Raji (cell line): ENCODE measurements around the gene SCG5.

Source experiments
- POLR2A ChIP-seq: IDR thresholded peaks from 2 replicates; pipeline ENCODE4 v1.6.1; 2011; ENCODE audit warnings: low read depth, low read length, control low read depth; ENCODE audit not compliant: insufficient read depth

Gene SCG5

DNA sequence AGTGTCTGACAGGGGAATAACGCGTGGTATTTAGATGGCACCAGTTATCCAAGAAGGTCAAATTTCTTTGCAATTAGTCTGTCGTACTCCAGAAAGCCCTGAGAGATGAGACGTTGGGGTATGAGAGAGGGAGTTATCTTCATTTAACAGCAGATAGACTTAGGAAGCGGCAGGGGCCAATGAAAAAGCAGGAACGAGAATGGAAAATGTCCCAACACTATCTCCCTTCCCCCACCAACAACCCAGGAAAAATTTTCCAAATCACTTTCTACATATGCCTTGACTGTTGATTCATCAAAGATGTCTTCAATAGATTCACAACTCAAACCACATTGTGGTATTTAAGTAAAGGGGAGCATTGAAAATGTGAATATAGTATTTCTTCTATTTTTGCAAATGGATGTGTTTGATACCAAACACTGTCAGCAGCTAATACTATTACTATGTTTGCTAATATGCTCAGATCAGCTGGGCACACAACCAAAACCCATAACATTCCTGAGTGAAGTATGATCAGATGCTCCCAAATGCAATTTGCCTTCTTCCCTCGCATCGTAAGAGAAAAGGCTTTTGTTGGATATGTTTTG, 63.0 kb downstream of the SCG5 start:
- no peak for TF ChIP-seq POLR2A

DNA sequence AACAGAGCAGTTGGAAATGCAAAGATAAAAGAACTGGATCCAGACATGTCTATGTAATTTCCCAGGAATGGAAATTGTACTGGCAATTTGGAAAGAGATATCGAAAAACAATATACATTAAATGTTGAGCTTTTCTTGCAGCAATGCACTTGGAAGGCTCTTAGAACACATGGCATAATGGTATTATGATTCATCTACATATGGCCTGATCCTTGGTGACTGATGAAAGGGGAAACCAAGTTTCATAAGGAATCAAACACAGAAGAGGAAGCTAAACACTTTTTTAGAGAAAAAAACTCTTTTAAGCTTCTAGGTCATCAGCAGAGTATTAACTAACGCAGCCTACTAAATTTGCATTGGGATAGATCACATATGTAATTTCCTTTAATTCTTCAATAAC, 63.9 kb downstream of the SCG5 start:
- no peak for TF ChIP-seq POLR2A

DNA sequence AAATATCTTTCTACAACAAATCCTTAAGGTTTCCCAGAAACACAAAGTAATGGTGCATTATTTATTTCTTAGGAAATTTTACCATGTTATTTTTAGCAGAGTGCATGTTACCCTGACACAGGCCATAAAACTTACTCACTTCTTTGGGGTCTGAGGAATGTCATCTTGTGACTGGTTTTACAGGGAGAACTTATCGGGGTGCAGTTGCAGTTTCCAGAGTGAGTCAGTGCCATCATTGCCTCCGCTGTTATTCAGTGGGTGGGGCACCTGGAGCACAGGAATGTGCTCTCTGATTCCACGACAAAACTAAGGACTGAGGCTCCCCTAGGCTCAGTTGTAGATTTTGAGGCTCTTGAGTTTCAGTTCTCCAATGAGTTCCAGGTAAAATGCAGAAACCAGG, 65.2 kb downstream of the SCG5 start:
- TF ChIP-seq POLR2A = no peak

DNA sequence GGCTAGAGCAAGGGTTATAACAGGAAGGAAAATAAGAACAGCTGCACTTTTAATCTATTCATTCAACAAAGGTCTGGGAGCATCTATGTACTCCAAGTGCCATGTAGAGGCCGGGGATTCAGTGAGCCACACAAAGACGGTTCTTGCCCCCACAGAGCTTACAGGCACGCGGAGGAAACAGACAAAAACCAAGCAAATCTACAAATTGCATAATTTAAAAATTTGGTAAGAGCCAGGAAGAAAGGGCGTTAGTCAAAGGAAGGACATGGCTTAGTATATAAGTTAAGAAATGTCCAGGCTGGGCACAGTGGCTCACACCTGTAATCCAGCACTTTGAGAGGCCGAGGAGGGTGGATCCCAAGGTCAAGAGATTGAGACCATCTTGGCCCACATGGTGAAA, 65.9 kb downstream of the SCG5 start:
- no peak for TF ChIP-seq POLR2A

DNA sequence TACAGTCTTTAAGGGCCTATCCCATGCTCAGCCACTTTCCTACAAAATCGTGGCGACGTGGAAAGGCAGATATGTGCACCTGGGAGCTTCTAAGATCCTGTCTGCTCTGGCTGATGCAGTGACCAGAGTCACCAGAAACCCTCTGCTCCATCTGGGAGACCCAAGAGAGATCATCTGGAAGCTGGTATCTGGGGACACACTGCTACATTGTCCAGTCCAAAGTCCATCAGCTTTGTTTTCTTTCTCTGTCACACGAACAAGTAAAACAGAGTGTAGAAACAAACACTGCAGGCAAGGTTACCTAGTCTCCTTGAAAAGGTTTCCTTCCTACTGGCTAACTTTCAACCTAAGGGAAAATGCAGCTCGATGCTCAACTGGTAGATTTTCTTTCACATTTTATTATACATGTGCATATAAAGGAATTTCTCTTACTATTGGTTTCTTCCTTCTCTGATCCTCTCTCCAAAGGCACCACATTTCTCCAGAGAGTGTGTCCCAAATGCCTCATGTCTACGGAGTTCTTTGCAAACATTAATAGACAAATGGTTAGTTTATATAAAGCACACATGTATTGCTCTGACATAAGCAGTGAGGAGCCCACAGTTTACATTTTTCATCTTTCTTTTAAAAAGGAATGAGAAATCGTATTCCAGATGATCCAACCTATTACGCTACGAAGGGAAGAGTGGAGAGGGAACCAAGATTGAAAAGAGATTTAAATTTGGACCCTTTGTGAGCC, 68.0 kb downstream of the SCG5 start:
- TF ChIP-seq POLR2A = no peak

DNA sequence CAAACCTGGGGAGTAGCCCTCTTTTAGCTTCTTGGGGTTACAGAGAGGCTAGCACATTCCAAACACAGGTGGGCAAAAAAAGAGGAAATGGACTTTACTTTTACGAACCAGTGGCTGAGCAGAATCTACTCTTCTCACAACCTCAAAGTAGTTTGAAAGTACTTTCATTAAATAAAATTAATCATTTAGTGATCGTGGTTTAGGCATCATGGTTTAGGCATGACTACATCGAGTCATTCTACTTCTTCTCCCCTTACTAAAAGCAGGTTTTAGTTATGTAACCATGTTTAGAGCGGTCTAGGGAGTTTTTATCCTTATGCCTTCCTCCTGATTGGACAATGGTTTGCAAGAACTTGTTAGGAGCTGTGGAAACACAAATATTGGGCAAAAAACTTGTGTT, 73.8 kb downstream of the SCG5 start:
- no peak for TF ChIP-seq POLR2A

DNA sequence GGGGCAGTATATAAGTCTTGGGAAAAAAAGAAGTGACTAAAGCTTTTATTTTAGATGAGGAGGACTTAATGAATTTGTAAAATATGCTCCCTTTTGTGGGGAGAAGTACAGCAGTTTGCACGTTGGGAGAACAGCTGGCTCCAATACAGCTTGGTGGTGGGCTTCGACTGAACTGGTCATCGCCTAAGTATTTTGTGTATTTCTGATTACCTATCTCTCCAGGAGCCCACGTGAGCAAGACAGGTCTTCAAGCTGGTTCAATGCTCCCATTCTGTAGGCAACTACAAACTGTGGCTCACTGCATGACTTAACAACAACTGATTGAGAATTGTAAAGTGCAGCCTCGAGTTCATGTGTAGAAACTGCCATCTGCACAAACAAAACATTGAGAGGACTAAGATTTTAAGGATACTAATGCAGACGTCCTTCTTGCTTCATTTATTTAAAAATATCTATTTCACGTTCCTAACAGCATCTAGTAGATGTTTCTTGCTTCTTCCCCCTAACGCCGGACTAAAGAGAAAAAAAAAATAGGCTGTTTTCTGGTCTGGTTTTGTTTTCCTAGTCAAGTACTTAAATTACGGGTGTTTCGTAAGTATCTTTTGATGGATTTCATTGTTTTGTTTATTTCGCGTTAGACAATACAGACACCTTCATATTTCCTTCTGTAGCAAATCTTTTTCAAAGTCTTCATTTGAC, 74.9 kb downstream of the SCG5 start:
- TF ChIP-seq POLR2A = no peak

DNA sequence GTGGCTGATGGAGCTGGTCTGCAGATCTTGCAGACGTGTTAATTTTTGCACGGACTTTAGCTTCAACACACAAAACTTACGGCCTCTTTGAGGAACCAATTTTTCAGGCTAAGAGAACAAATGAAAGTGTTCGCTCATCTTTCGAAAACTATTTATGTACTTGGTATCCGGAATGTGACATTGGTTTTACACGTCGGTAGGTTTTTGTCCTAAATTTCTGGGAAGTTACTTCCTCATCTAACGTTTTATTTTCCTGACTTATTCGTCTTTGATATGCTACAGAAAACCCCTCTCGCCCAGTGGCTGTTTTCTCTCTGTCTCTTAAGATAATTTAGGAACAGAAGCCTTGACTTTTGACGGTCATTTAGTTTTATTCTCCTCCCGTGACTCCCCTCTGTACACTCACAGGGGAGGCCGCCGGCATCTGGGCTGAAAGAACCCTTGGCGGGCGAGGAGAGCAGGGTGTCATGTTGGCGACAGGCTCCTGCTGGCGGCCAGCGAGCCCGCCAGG, 75.5 kb downstream of the SCG5 start:
- no peak for TF ChIP-seq POLR2A

DNA sequence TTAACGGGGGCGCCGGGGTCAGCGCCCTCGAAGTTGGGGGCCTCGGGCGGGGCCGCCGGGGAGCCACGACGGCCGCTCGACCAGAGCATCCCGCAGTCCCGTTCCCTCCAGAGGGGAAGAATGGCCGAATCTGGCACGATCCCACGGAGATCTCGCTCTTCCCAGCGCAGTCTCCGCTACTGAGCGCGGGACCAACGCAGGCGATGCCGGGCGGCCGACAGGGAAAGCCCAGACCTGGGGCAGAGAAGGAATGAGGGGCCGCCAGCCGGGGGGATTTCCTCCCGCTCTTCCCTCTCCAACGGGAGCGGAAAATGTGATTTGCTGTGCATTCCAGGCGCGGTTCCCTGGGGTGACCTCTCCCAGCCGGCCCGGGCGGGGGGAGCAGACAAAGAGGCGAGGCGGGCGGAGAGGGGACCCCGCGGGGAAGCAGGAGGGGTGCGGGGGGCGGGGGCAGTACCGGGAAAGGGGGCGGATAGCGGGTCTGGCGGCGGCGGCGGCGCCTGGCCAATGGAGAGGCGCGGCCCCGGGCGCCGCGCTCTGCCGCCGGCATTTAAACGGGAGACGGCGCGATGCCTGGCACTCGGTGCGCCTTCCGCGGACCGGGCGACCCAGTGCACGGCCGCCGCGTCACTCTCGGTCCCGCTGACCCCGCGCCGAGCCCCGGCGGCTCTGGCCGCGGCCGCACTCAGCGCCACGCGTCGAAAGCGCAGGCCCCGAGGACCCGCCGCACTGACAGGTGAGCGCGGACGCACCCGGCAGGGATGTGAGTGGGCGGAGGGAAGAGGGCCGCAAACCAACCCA, 76.1 kb downstream of the SCG5 start, which contains the start of gene GREM1:
TSS of gene GREM1 (plus strand) at position 579 of the 801 bp plus-strand sequence. CDS start 12,687 bp downstream, outside the sequence.
- no peak for TF ChIP-seq POLR2A

DNA sequence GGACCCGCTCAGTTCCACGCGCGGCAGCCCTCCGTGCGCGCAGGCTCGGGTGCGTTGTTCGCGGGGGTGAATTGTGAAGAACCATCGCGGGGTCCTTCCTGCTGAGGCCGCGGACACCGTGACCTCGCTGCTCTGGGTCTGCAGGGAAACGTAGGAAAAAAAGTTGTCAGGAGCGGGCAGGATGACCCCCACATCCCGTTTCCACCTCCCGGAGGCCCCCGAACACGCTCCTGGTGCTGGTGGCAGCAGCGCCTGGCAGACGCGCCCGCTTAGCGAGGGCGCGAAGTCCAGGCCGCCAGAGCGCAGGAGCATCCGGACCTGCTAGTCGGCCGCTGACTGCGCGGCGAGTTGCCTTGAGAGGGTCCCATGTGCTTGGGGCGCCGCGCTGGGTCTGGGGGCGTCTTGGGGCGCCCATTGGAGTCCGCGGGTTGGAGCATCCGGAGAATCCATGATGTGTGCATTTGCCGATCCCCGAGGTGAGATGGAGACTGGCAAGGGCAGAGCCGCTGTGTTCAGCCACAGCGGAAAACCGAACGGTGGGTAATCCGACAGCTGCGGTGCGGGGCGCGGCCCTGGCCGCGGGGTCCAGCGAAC, 76.8 kb downstream of the SCG5 start:
- TF ChIP-seq POLR2A = no peak

DNA sequence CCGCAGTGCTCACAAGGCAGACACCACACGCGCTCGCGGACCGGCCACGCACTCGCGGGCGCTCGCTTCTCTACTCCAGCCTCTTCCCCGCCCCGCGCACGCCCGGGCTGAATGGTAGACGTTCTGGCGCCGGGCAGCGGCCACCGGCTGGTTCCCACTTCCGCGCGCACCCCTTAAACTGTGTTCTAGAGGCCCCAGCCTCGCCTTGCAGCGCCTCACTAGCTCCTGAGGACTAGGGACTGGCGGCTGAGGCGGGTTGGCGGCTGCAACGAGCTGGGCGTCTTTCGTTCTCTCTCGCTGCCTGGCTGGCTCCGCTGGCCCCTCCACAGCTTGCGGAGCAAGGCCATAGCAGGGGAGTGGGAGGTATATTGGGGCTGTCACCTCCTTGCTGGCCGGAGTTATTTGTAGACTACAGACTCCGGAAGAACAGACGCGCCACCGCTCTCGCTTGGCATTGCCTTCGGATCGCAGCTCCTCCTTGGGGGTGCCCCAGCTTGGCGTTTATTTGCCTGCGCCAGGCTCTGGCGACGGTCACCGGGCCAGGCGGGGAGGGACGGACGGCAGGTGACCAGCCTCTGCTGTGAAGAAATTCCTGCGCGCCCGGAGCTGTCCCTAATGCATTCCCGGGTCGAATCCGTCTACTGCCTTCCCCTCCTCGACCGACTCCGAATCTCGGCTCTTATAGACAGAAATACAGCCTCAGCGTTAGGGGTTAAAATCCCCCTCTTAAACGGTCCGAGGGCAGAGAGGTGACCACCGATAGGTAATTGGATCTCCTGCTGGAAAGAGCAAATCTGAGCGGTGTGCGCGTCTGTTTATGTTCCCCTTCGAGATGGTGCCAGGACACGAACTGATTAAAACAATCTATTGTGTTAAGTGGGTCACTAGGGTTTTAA, 77.6 kb downstream of the SCG5 start:
- TF ChIP-seq POLR2A = no peak

DNA sequence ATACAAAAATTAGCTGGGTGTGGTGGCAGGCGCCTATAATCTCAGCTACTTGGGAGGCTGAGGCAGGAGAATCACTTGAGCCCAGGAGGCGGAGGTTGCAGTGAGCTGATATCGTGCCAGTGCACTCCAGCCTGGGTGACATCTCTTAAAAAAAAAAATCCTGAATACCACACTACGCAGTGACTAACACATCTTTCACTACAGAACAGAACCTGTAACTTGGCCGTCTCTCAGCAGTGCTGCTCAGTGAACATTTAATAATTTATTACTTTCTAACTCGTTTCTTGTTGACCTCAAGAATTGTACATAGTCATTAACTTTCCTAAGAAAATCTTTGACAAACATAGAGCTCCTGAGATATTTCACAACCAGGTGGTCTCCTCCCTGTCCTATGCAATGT, 80.1 kb downstream of the SCG5 start:
- TF ChIP-seq POLR2A = no peak

DNA sequence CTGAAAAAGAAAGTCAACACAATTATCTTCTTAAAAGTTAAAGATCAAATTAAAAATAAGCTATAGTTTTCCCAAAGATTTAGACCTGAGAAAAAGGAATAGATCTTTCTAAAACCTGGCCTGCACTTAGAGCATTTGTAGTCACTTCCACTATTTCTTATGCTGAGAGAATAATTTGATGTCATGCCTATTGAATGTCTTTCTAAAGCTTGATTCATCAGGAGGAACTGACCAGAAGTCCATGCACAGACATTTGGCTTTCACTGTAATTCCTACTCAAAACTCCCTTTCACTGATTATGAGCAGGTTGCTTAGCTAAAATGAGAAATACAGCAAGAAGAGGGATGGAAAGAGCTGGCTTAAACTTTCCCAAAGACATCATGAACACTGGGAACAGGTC, 80.6 kb downstream of the SCG5 start:
- TF ChIP-seq POLR2A = no peak

DNA sequence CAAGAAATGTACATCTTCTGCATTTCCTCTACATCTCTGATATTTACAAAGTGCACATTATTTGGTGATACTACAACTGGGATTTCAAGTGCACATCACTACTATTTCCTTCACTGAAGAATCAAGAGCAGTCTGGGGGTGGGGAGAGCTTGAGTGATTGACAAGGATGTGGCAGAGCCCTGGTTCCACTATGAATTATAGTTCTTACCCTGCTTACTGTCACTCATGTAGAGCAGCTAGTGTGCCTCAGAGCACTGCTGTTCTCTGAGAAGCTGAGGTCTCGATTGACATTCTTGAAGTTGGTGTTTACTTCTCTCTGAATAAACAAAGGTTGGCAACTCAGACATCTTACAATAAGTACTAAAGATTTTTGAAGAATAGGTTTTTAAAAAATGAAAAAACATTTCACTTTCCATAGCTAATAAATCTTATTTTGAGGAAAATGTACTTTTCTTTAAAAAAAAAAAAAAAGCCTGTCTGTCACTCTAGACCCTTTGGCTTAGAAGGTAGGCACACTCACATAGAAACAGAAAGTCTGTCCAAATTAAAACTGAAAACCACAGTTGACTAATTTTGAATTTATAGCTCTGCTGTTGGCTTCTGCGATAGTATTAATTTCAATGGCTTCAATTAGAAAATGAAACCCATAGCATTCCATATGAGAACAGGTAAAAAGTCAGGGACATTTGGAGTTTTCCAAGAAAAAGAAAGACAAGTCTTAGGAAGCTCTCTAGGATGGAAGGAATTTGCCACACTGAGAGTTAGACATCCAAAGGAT, 81.8 kb downstream of the SCG5 start:
- no peak for TF ChIP-seq POLR2A
